ENCODE results near the gene SBK3.

DNA sequence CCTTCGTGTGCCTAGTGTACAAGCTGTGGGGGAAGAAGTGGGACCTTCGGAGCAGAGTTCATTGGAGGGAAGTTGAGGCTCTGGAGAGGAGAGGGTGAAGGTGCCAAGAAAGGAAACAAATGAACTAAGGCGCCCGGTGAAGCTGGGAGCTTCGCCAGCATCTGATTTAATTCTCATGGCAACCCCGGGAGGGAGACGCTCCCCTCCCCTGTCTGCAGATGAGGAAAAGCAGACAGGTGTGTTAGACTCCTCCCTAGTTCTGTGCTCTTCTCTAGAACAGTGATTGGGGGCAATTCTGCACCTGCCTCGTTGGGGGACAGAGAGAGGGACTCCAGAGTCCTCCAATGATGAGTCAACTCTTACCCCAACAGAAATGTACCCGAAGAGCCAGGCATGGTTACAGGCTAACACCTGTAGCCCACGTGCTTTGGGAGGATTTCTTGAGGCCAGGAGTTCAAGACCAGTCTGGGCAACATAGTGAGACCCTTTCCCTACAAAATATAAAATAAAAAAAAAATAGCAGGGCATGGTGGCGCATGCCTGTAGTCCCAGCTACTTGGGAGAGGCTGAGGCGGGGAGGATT lies 52.9 kb downstream of the SBK3 start:
- TF ChIP-seq POLR2A (IDR thresholded peaks at IDR 0.05; ENCODE audit: low read depth, low read length) (no peak), POLR2AphosphoS5 (IDR thresholded peaks at IDR 0.05; ENCODE audit: low read depth, low read length) (no peak), PAX5 (IDR thresholded peaks at IDR 0.05; ENCODE audit: insufficient read depth, low read length, severe bottlenecking) (no peak)

All from GM12891 (cell line).